Measurements from ENCODE around the gene LPO. TPM values are rescaled to one million over a fixed set of nuclear protein-coding genes. Genes with fewer than 3 reads are reported as not detected.

Gene LPO
- total and polyA plus RNA-seq, 10 of the 15 experiments (the other 5 are each of a cell fraction or from before 2014, with no cell fraction given) = 0.03 to 0.11 (median 0.06) TPM; not detected in 7

DNA sequence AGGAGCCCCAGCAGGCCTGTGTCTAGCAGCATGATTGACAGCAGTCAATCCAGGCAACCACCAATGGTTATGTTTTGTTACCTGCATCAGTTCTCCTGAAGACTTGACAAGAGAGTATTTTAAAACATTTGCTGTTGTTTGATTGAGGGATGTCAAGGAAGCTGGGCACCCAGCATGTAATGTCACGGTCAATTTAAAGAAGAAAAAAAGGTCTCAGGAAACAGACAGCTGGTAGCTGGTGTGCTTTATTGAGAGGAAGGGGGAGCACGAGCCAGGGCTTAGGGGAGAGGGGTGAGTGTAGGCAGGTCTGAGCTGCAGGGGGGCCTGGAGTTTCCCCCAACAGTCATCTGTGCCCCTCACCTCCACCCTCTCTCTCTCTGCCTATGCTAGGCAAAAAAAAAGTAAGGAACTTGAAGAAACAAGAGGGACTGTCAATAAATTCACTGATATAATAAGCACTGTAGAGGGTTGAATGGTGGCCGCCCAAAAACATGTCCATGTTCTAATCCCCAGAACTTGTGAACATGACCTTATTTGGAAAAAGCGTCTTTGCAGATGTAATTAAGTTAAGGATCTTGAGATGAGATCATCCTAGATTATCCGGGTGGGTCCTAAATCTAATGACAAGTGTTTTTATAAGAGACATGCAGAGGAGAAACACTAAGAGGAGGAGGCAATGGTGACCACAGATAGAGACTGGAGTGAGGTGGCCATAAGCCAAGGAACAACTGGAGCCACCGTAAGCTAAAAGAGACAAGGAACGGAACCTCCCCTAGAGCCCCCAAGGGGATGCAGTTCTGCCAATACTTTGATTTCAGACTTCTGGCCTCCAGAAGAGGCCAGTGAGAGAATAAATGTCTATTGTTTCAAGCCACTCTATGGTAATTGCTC, 75.7 kb downstream of the LPO start:
- RAD21 ChIA-PET (ENCODE audit: unreplicated experiment) = interaction anchor here (1.3 to 10.9 kb wide), 4 partner anchors 10 to 119 kb away, joined by 3 to 227 read pairs (median 6); partner anchors contain the start of gene RNF43
- no peak for FAIRE-seq
- Histone ChIP-seq H3K27me3 (replicated peaks in 1 of 2; ENCODE audit: control insufficient read depth in 2 of 2, insufficient read depth in 2 of 2, low read length in 1 of 2) (no peaks in the 10 kb centered on the region), H3K9me3 (replicated peaks; ENCODE audit: control insufficient read depth, insufficient read depth, low read length) (no peaks in the 10 kb centered on the region), H2AFZ (ENCODE audit: control insufficient read depth, low read depth, low read length) (no peak overlapping the region), H4K20me1 (ENCODE audit: control insufficient read depth, insufficient read depth) (no peaks in the 10 kb centered on the region), H3K79me2 (ENCODE audit: control insufficient read depth, insufficient read depth, low read length) (no peaks in the 10 kb centered on the region), H3K4me2 (ENCODE audit: control insufficient read depth, insufficient read depth) (no peak overlapping the region), H3K4me3 (no peak overlapping the region), H3K4me1 (ENCODE audit: control insufficient read depth, insufficient read depth, low read length) (peaks cover 7% of the 10 kb centered on the region), H3K27ac (ENCODE audit: control insufficient read depth, insufficient read depth) (no peak overlapping the region), H3K9ac (ENCODE audit: control insufficient read depth, insufficient read depth, low read length) (no peak overlapping the region), H3K36me3 (ENCODE audit: control insufficient read depth in 2 of 2, insufficient read depth in 2 of 2, low read length in 1 of 2) (0 out of 4 replicates have a peak, but pooled peaks cover 0 to 1% of the 10 kb centered on the region in 2 experiments)
- intact Hi-C loops (cut with micrococcal nuclease; ENCODE audit: unreplicated experiment) = no loop called here
- CTCF ChIA-PET = interaction anchor here (0.8 to 6.5 kb wide), 7 partner anchors 10 to 134 kb away, joined by 3 to 163 read pairs (median 3); partner anchors contain the start of gene RNF43
- in situ Hi-C loops (cut with MboI) = no loop called here
- POLR2A ChIA-PET = interaction anchor here (0.9 kb wide), 1 partner anchor 24 kb away, joined by 6 read pairs; no protein-coding TSS in a partner anchor
- WGBS (ENCODE audit: insufficient coverage, insufficient replicate concordance, low lambda C conversion rate, missing lambda C conversion rate) = 48% methylated on average over 7 of the region's 7 CpGs
- SMC1A ChIA-PET (ENCODE audit: uncharacterized antibody, unreplicated experiment) = interaction anchor here (1.0 to 12.9 kb wide), 5 partner anchors 11 to 125 kb away, joined by 3 to 249 read pairs (median 3); no protein-coding TSS in a partner anchor
- no TSS peak for BruUV-seq (replicated peaks)
- DNase-seq (ENCODE audit: low read depth, low spot score) = no peak
- TF ChIP-seq POLR2A (IDR thresholded peaks at IDR 0.05; ENCODE audit: low read depth, low read length) = no peak
- TF ChIP-seq, protein P1, sequence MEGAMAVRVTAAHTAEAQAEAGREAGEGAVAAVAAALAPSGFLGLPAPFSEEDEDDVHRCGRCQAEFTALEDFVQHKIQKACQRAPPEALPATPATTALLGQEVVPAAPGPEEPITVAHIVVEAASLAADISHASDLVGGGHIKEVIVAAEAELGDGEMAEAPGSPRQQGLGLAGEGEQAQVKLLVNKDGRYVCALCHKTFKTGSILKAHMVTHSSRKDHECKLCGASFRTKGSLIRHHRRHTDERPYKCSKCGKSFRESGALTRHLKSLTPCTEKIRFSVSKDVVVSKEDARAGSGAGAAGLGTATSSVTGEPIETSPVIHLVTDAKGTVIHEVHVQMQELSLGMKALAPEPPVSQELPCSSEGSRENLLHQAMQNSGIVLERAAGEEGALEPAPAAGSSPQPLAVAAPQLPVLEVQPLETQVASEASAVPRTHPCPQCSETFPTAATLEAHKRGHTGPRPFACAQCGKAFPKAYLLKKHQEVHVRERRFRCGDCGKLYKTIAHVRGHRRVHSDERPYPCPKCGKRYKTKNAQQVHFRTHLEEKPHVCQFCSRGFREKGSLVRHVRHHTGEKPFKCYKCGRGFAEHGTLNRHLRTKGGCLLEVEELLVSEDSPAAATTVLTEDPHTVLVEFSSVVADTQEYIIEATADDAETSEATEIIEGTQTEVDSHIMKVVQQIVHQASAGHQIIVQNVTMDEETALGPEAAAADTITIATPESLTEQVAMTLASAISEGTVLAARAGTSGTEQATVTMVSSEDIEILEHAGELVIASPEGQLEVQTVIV (IDR thresholded peaks at IDR 0.05; ENCODE audit: borderline replicate concordance, partially characterized antibody) = no peak
- TF ChIP-seq, protein P2, sequence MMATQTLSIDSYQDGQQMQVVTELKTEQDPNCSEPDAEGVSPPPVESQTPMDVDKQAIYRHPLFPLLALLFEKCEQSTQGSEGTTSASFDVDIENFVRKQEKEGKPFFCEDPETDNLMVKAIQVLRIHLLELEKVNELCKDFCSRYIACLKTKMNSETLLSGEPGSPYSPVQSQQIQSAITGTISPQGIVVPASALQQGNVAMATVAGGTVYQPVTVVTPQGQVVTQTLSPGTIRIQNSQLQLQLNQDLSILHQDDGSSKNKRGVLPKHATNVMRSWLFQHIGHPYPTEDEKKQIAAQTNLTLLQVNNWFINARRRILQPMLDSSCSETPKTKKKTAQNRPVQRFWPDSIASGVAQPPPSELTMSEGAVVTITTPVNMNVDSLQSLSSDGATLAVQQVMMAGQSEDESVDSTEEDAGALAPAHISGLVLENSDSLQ (IDR thresholded peaks at IDR 0.05) = peak; percentile 31; the same call in 1 of the 2 replicates
- no peak for TF ChIP-seq SIX5 (IDR thresholded peaks at IDR 0.05; ENCODE audit: low read depth, low read length, severe bottlenecking)
- ATAC-seq = no peak

All from GM12878 (cell line).